GM12878 (cell line): ENCODE data around the gene CGN.
A peak's percentile ranks its signal among the peaks of the same experiment; 100 is the strongest.

Experiments used
- CHD2 ChIP-seq: IDR thresholded peaks from 2 replicates; pipeline ENCODE4 v1.6.1; 2011; ENCODE audit warnings: low read depth, low read length, improper control_type of control experiment, borderline replicate concordance
- CHD4 ChIP-seq: fragments of 200-600 bp; sonication (generic); IDR thresholded peaks from 2 replicates; pipeline ENCODE4 v1.6.1; 2016; ENCODE audit warnings: mild to moderate bottlenecking
- EGR1 ChIP-seq, 2 experiments: IDR thresholded peaks; 1 replicate in 1 of 2; 2 replicates in 1 of 2; pipeline ENCODE4 v1.6.1; 2011 to 2012; ENCODE audit warnings: low read depth in 2 of 2, low read length in 2 of 2, borderline replicate concordance in 1 of 2, mild to moderate bottlenecking in 1 of 2, moderate library complexity in 1 of 2
- HDGF ChIP-seq: fragments of 450-650 bp; IDR thresholded peaks from 2 replicates; pipeline ENCODE4 v1.6.1; 2016; ENCODE audit warnings: antibody characterized with exemption
- KAT2A ChIP-seq: conservative IDR thresholded peaks from 2 replicates; pipeline ENCODE4 v1.6.1; 2011; ENCODE audit warnings: low read depth, low read length; ENCODE audit not compliant: control insufficient read depth
- NFYB ChIP-seq: IDR thresholded peaks from 2 replicates; pipeline ENCODE4 v1.6.1; 2011; ENCODE audit warnings: low read depth, mild to moderate bottlenecking, low read length, improper control_type of control experiment, moderate library complexity; ENCODE audit not compliant: insufficient read depth
- NRF1 ChIP-seq: conservative IDR thresholded peaks from 2 replicates; pipeline ENCODE4 v1.6.1; 2011; ENCODE audit warnings: mild to moderate bottlenecking, low read depth, low read length, improper control_type of control experiment
- PBX3 ChIP-seq: IDR thresholded peaks from 2 replicates; pipeline ENCODE4 v1.6.1; 2011; ENCODE audit warnings: mild to moderate bottlenecking, low read depth, low read length, moderate library complexity; ENCODE audit not compliant: insufficient replicate concordance
- POLR2A ChIP-seq: IDR thresholded peaks from 2 replicates; pipeline ENCODE4 v1.6.1; 2011; ENCODE audit warnings: low read depth, mild to moderate bottlenecking, low read length
- RCOR1 ChIP-seq: conservative IDR thresholded peaks from 2 replicates; pipeline ENCODE4 v1.6.1; 2012; ENCODE audit warnings: low read depth, low read length, improper control_type of control experiment
- SIN3A ChIP-seq: IDR thresholded peaks from 2 replicates; pipeline ENCODE4 v1.6.1; 2012; ENCODE audit warnings: low read depth, low read length, improper control_type of control experiment
- USF2 ChIP-seq: IDR thresholded peaks from 2 replicates; pipeline ENCODE4 v1.6.1; 2011; ENCODE audit warnings: low read depth, low read length, improper control_type of control experiment, borderline replicate concordance
- ZSCAN29 ChIP-seq: fragments of 450-650 bp; IDR thresholded peaks from 2 replicates; pipeline ENCODE4 v1.6.1; 2017; ENCODE audit warnings: mild to moderate bottlenecking, moderate library complexity
- TF ChIP-seq, protein P1 (sequence below), 3 experiments: IDR thresholded peaks in 2 of 3; conservative IDR thresholded peaks in 1 of 3; 2 replicates each; pipeline ENCODE4 v1.5.1; 2011; ENCODE audit warnings: low read depth in 3 of 3, low read length in 3 of 3, mild to moderate bottlenecking in 3 of 3, control low read depth in 2 of 3, moderate library complexity in 2 of 3, inconsistent platforms in 1 of 3, mixed read lengths in 1 of 3; ENCODE audit not compliant: control insufficient read depth in 2 of 3, insufficient read depth in 1 of 3; ENCODE audit errors: extremely low read depth in 1 of 3

GRCh38 chr1:151472856-151473731 lies 38.1 kb upstream of the CGN start:
- TF ChIP-seq NFYB: no peak
- TF ChIP-seq RCOR1: no peak
- TF ChIP-seq, protein P1, sequence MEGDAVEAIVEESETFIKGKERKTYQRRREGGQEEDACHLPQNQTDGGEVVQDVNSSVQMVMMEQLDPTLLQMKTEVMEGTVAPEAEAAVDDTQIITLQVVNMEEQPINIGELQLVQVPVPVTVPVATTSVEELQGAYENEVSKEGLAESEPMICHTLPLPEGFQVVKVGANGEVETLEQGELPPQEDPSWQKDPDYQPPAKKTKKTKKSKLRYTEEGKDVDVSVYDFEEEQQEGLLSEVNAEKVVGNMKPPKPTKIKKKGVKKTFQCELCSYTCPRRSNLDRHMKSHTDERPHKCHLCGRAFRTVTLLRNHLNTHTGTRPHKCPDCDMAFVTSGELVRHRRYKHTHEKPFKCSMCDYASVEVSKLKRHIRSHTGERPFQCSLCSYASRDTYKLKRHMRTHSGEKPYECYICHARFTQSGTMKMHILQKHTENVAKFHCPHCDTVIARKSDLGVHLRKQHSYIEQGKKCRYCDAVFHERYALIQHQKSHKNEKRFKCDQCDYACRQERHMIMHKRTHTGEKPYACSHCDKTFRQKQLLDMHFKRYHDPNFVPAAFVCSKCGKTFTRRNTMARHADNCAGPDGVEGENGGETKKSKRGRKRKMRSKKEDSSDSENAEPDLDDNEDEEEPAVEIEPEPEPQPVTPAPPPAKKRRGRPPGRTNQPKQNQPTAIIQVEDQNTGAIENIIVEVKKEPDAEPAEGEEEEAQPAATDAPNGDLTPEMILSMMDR (IDR thresholded peaks at IDR 0.05 in 2 of 3, conservative IDR thresholded peaks at IDR 0.05 in 1 of 3; ENCODE audit: control insufficient read depth in 2 of 3, extremely low read depth in 1 of 3, insufficient read depth in 1 of 3, low read depth in 3 of 3, low read length in 3 of 3): no peak
- no peak for TF ChIP-seq PBX3
- no peak for TF ChIP-seq ZSCAN29
- TF ChIP-seq CHD2: 0 out of 2 replicates have a peak, but pooled peaks have one; percentile 11
- TF ChIP-seq HDGF: no peak
- TF ChIP-seq POLR2A: peak; percentile 47
- no peak for TF ChIP-seq NRF1
- TF ChIP-seq KAT2A: no peak
- TF ChIP-seq CHD4: no peak
- no peak for TF ChIP-seq EGR1 (IDR thresholded peaks at IDR 0.05; ENCODE audit: borderline replicate concordance in 1 of 2, low read depth in 2 of 2, low read length in 2 of 2)
- no peak for TF ChIP-seq SIN3A
- no peak for TF ChIP-seq USF2
